Tibial nerve (tissue), 4 donors: ENCODE results near the gene AGL.
"Not testable (repeated sequence)": the region's sequence is repeated elsewhere in the genome, so short reads cannot be mapped to it uniquely, and the experiment has no call there.

Experiments used
- CTCF ChIP-seq, 5 experiments: fragments of 200-600 bp in 3 of 5; fragments of 450-650 bp in 2 of 5; sonication (generic) in 3 of 5; IDR thresholded peaks; one replicate each; pipeline ENCODE4 v1.5.1; 2016 to 2019; ENCODE audit warnings: antibody characterized with exemption in 5 of 5, mild to moderate bottlenecking in 3 of 5, moderate library complexity in 2 of 5
- EP300 ChIP-seq, 2 donors: sonication (generic); formaldehyde crosslinking; IDR thresholded peaks; one replicate each; pipeline ENCODE4 v1.6.1; 2017; ENCODE audit warnings: antibody characterized with exemption in 2 of 2, mild to moderate bottlenecking in 1 of 2

GRCh38 chr1:99903278-99903677 lies 53.1 kb downstream of the AGL start:
- TF ChIP-seq CTCF, EP300 (IDR thresholded peaks at IDR 0.05): not testable (repeated sequence)
